HL-60 (cell line): ENCODE measurements around the gene CROT.

Experiments
- DNase-seq, 2 experiments: peaks; one replicate each; pipeline ENCODE4 v3.0.0-alpha.2; 2010 to 2020; ENCODE audit warnings: low read depth in 1 of 2, low spot score in 1 of 2
- H3K27ac ChIP-seq: fragments of 250-450 bp; sonication (Bioruptor Pico); replicated peaks from 2 replicates; pipeline ENCODE4 v1.5.1; 2020; ENCODE audit warnings: mild to moderate bottlenecking, moderate library complexity
- H3K27me3 ChIP-seq: fragments of 250-450 bp; sonication (Bioruptor Pico); 2 replicates; pipeline ENCODE4 v1.5.1; 2021; ENCODE audit warnings: mild to moderate bottlenecking, moderate library complexity; ENCODE audit not compliant: insufficient read depth, poor library complexity, severe bottlenecking
- H3K4me3 ChIP-seq: replicated peaks from 2 replicates; pipeline ENCODE4 v1.5.1; 2011; ENCODE audit warnings: mild to moderate bottlenecking, control low read depth, low read length; ENCODE audit not compliant: insufficient read depth
- CTCF ChIP-seq: IDR thresholded peaks from one replicate; pipeline ENCODE4 v1.5.1; 2011; ENCODE audit warnings: low read length, control low read depth, inconsistent platforms; ENCODE audit not compliant: insufficient read depth
- GABPA ChIP-seq: IDR thresholded peaks from 2 replicates; pipeline ENCODE4 v1.6.1; 2012; ENCODE audit warnings: low read depth
- POLR2AphosphoS5 ChIP-seq: IDR thresholded peaks from 2 replicates; pipeline ENCODE4 v1.6.1; 2012; ENCODE audit warnings: low read depth
- REST ChIP-seq: IDR thresholded peaks from 2 replicates; pipeline ENCODE4 v1.6.1; 2012; ENCODE audit warnings: low read depth; ENCODE audit not compliant: insufficient replicate concordance
- SPI1 ChIP-seq: IDR thresholded peaks from 2 replicates; pipeline ENCODE4 v1.6.1; 2012; ENCODE audit warnings: low read depth, mild to moderate bottlenecking, borderline replicate concordance

Gene CROT

GRCh38 chr7:87447116-87447635 lies 101.7 kb downstream of the CROT start:
- Histone ChIP-seq H3K4me3 (no peak overlapping the region), H3K27me3 (peaks cover 5% of the 10 kb centered on the region), H3K27ac (no peak overlapping the region)
- no peak for DNase-seq
- no peak for TF ChIP-seq REST
- TF ChIP-seq CTCF: no peak
- TF ChIP-seq SPI1: no peak
- TF ChIP-seq GABPA: no peak
- no peak for TF ChIP-seq POLR2AphosphoS5

GRCh38 chr7:87448388-87448787 lies 102.9 kb downstream of the CROT start:
- TF ChIP-seq GABPA (no peak), REST (no peak), POLR2AphosphoS5 (no peak), CTCF (no peak), SPI1 (no peak)
- Histone ChIP-seq H3K27me3 (peaks cover 5% of the 10 kb centered on the region), H3K4me3 (no peak overlapping the region), H3K27ac (no peak overlapping the region)
- no peak for DNase-seq
